Keratinocyte (primary cell): Measurements from ENCODE around the gene CRTC2. TPM values are rescaled to one million over a fixed set of nuclear protein-coding genes. Genes with fewer than 3 reads are reported as not detected.
A peak's percentile ranks its signal among the peaks of the same experiment; 100 is the strongest.

ENCODE experiments used
- DNase-seq: peaks from one replicate; pipeline ENCODE4 v3.0.0-alpha.2; 2011; ENCODE audit warnings: low read depth, missing footprints, low spot score
- FAIRE-seq: peaks from 2 replicates; lab custom pipeline; 2011; peaks lifted over from hg19 to GRCh38; lab: Jason Lieb, UNC
- H2AFZ ChIP-seq: 2 replicates; pipeline ENCODE4 v1.6.0; 2012; ENCODE audit warnings: low read length, control low read depth, inconsistent platforms; ENCODE audit not compliant: control insufficient read depth
- H3K27ac ChIP-seq: 2 replicates; pipeline ENCODE4 v1.5.1; 2011; ENCODE audit warnings: low read length; ENCODE audit not compliant: control insufficient read depth, insufficient read depth
- H3K27me3 ChIP-seq: 3 replicates; pipeline ENCODE4 v1.6.0; 2011; ENCODE audit warnings: low read length; ENCODE audit not compliant: control insufficient read depth, insufficient read depth; ENCODE audit errors: extremely low read depth
- H3K36me3 ChIP-seq, 2 experiments: 2 replicates in 1 of 2; 3 replicates in 1 of 2; pipeline ENCODE4 v1.5.1; 2011; ENCODE audit warnings: low read length in 2 of 2, mild to moderate bottlenecking in 1 of 2; ENCODE audit not compliant: control insufficient read depth in 2 of 2, insufficient read depth in 2 of 2; ENCODE audit errors: extremely low read depth in 1 of 2
- H3K4me1 ChIP-seq: 3 replicates; pipeline ENCODE4 v1.5.1; 2011; ENCODE audit warnings: low read length; ENCODE audit not compliant: control insufficient read depth, insufficient read depth; ENCODE audit errors: extremely low read depth
- H3K4me2 ChIP-seq: 3 replicates; pipeline ENCODE4 v1.6.0; 2011; ENCODE audit warnings: low read depth, low read length; ENCODE audit not compliant: control insufficient read depth, insufficient read depth; ENCODE audit errors: extremely low read depth
- H3K4me3 ChIP-seq, 3 experiments: fragments of 200-600 bp in 1 of 3; sonication (generic) in 1 of 3; 2 replicates in 2 of 3; 3 replicates in 1 of 3; pipeline ENCODE4 v1.5.1; 2011 to 2016; ENCODE audit warnings: low read length in 3 of 3, mild to moderate bottlenecking in 3 of 3, control low read depth in 2 of 3, inconsistent platforms in 1 of 3, low read depth in 1 of 3, mixed read lengths in 1 of 3, mixed run types in 1 of 3, moderate library complexity in 1 of 3; ENCODE audit not compliant: control insufficient read depth in 2 of 3, insufficient read depth in 2 of 3; ENCODE audit errors: extremely low read depth in 1 of 3
- H3K79me2 ChIP-seq: 2 replicates; pipeline ENCODE4 v1.6.0; 2012; ENCODE audit warnings: low read length; ENCODE audit not compliant: control insufficient read depth, insufficient read depth
- H3K9ac ChIP-seq: 3 replicates; pipeline ENCODE4 v1.6.0; 2011; ENCODE audit warnings: low read length; ENCODE audit not compliant: control insufficient read depth, insufficient read depth; ENCODE audit errors: extremely low read depth
- H3K9me1 ChIP-seq: 3 replicates; pipeline ENCODE4 v1.6.0; 2011; ENCODE audit warnings: low read length; ENCODE audit not compliant: control insufficient read depth, insufficient read depth; ENCODE audit errors: extremely low read depth
- H3K9me3 ChIP-seq: 2 replicates; pipeline ENCODE4 v1.5.1; 2012; ENCODE audit warnings: low read depth, low read length; ENCODE audit not compliant: control insufficient read depth
- H4K20me1 ChIP-seq: 3 replicates; pipeline ENCODE4 v1.6.0; 2011; ENCODE audit warnings: low read length; ENCODE audit not compliant: control insufficient read depth, insufficient read depth; ENCODE audit errors: extremely low read depth
- CTCF ChIP-seq, 3 experiments: IDR thresholded peaks in 1 of 3; conservative IDR thresholded peaks in 1 of 3; optimal IDR thresholded peaks in 1 of 3; 2 replicates in 2 of 3; 3 replicates in 1 of 3; pipeline versions ENCODE3 to v1.5.1; 2011; ENCODE audit warnings: low read length in 3 of 3, mild to moderate bottlenecking in 3 of 3, moderate library complexity in 2 of 3, control low read depth in 1 of 3, inconsistent platforms in 1 of 3; ENCODE audit not compliant: insufficient read depth in 2 of 3; ENCODE audit errors: extremely low read depth in 1 of 3
- EZH2 ChIP-seq: IDR thresholded peaks from one replicate; pipeline ENCODE4 v1.6.1; 2012; ENCODE audit warnings: inconsistent platforms, mild to moderate bottlenecking, low read length, moderate library complexity
- dilution Hi-C: fragments of 300-500 bp; cut with MboI; formaldehyde crosslinking; loops from one replicate; pipeline ENCODE4 v1.7.0; 2020; ENCODE audit warnings: low sequenced_read_pairs; ENCODE audit not compliant: extremely low pct_ligation_motif_present
- polyA plus RNA-seq, 5 experiments: library from polyadenylated mRNA; depleted of rRNA in 3 of 5; stranded (reverse) in 3 of 5; stranded (forward) in 1 of 5; unstranded in 1 of 5; fragments of >200 nt; gene quantifications; 1 replicate in 1 of 5; 2 replicates in 3 of 5; 3 replicates in 1 of 5; pipeline versions ENCODE4 v1.2.1 to v1.2.3, GENCODE V29; 2011 to 2012; ENCODE audit warnings: missing spikeins in 2 of 5, low read depth in 1 of 5, low replicate concordance in 1 of 5

CRTC2 gene
- polyA plus RNA-seq, 1 donor (not counting 4 experiments of a cell fraction or from before 2014, with no cell fraction given) = 15.9 TPM

DNA sequence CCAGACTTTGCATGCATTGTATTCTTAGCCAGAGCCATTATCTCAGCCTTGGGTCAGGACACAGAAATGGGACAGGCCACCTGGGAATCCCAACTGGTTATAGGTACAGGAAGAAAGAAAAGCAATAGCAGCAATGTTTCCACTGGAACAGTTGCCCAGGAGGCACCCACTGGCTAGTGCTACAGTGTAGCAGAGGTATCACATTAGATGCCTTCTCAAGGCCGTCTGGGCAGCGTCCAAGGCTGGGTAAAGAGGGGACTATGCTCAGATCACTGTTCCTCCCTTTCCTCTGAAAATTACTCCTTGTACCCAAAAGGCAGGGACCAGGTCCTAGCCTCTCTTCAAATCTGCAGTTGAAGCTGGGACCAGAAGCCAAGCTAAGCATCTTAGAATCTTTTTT, 11.9 kb upstream of the CRTC2 start:
- H2AFZ ChIP-seq = no peak overlapping the region
- H3K4me1 ChIP-seq = peaks cover 16% of the 10 kb centered on the region
- no peak for DNase-seq
- no peak overlapping the region for H3K4me2 ChIP-seq
- H3K9me1 ChIP-seq = no peaks in the 10 kb centered on the region
- no peaks in the 10 kb centered on the region for H3K9me3 ChIP-seq
- H3K9ac ChIP-seq = no peak overlapping the region
- H4K20me1 ChIP-seq = no peaks in the 10 kb centered on the region
- H3K27me3 ChIP-seq = no peaks in the 10 kb centered on the region
- FAIRE-seq = no peak
- dilution Hi-C loops = no loop called here
- no peak overlapping the region for H3K4me3 ChIP-seq
- TF ChIP-seq CTCF (optimal IDR thresholded peaks at IDR 0.05 in 1 of 3, IDR thresholded peaks at IDR 0.05 in 1 of 3, conservative IDR thresholded peaks at IDR 0.05 in 1 of 3; ENCODE audit: extremely low read depth in 1 of 3, insufficient read depth in 2 of 3, low read length in 3 of 3) (no peak), EZH2 (no peak)
- peaks cover 2 to 16% of the 10 kb centered on the region in 2 experiments for H3K36me3 ChIP-seq
- H3K27ac ChIP-seq = no peak overlapping the region
- H3K79me2 ChIP-seq = no peaks in the 10 kb centered on the region

DNA sequence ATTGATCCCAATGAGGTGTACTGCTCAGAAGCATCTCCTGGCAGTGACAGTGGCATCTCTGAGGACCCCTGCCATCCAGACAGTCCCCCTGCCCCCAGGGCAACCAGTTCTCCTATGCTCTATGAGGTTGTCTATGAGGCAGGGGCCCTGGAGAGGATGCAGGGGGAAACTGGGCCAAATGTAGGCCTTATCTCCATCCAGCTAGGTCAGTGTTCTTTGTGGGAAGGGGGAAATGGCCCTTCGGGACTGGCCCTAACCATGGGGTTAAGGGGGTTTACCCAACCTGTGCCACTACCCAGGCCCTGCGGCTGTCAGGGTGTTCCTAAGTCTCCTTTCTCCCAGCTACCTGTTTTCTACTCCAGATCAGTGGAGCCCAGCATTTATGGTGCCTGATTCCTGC, 10.6 kb upstream of the CRTC2 start:
- Histone ChIP-seq H3K27me3 (no peaks in the 10 kb centered on the region), H4K20me1 (no peaks in the 10 kb centered on the region), H3K79me2 (no peaks in the 10 kb centered on the region), H3K9ac (no peak overlapping the region), H3K4me3 (no peak overlapping the region), H3K9me1 (no peaks in the 10 kb centered on the region), H2AFZ (no peak overlapping the region), H3K27ac (no peak overlapping the region), H3K4me2 (peak overlapping the region; percentile 92), H3K36me3 (peaks cover 0 to 9% of the 10 kb centered on the region in 2 experiments), H3K9me3 (no peaks in the 10 kb centered on the region), H3K4me1 (peaks cover 21% of the 10 kb centered on the region)
- DNase-seq = no peak
- dilution Hi-C loops = no loop called here
- no peak for FAIRE-seq
- TF ChIP-seq CTCF (optimal IDR thresholded peaks at IDR 0.05 in 1 of 3, IDR thresholded peaks at IDR 0.05 in 1 of 3, conservative IDR thresholded peaks at IDR 0.05 in 1 of 3; ENCODE audit: extremely low read depth in 1 of 3, insufficient read depth in 2 of 3, low read length in 3 of 3) (no peak), EZH2 (no peak)
